ENCODE results near the gene ASCC1. TPM values are rescaled to one million over a fixed set of nuclear protein-coding genes. Genes with fewer than 3 reads are reported as not detected.

ASCC1 gene
- total and polyA plus RNA-seq, 2 of the 13 experiments (the other 11 are each of a cell fraction or from before 2014, with no cell fraction given), result 21.6 to 30.1 TPM

GRCh38 chr10:72098301-72098835 is 117.7 kb downstream of the ASCC1 start (continued):
- TF ChIP-seq ZHX1 (CRISPR knock-in tag; IDR thresholded peaks at IDR 0.05; ENCODE audit: low read depth), result no peak
- no peak for TF ChIP-seq GTF3A (CRISPR knock-in tag; conservative IDR thresholded peaks at IDR 0.05)
- TF ChIP-seq, protein P1, sequence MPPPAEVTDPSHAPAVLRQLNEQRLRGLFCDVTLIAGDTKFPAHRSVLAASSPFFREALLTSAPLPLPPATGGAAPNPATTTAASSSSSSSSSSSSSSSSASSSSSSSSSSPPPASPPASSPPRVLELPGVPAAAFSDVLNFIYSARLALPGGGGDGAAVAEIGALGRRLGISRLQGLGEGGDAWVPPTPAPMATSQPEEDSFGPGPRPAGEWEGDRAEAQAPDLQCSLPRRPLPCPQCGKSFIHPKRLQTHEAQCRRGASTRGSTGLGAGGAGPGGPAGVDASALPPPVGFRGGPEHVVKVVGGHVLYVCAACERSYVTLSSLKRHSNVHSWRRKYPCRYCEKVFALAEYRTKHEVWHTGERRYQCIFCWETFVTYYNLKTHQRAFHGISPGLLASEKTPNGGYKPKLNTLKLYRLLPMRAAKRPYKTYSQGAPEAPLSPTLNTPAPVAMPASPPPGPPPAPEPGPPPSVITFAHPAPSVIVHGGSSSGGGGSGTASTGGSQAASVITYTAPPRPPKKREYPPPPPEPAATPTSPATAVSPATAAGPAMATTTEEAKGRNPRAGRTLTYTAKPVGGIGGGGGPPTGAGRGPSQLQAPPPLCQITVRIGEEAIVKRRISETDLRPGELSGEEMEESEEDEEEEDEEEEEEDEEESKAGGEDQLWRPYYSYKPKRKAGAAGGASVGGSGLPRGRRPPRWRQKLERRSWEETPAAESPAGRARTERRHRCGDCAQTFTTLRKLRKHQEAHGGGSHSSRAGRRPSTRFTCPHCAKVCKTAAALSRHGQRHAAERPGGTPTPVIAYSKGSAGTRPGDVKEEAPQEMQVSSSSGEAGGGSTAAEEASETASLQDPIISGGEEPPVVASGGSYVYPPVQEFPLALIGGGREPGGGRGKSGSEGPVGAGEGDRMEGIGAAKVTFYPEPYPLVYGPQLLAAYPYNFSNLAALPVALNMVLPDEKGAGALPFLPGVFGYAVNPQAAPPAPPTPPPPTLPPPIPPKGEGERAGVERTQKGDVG (CRISPR knock-in tag; IDR thresholded peaks at IDR 0.05; ENCODE audit: borderline replicate concordance), result no peak
- TF ChIP-seq, protein P2, sequence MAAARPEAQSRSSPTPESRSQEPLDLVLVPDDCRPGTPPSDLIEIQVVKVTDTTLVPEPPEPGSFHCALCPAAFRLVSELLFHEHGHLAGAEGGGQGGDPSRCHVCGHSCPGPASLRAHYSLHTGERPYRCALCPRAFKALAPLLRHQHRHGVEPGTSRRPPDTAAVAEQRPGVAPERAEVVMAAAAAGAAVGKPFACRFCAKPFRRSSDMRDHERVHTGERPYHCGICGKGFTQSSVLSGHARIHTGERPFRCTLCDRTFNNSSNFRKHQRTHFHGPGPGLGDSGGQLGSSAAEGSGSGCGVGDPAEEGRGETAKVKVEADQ (CRISPR knock-in tag; IDR thresholded peaks at IDR 0.05; ENCODE audit: borderline replicate concordance), result no peak
- TF ChIP-seq, protein P3, sequence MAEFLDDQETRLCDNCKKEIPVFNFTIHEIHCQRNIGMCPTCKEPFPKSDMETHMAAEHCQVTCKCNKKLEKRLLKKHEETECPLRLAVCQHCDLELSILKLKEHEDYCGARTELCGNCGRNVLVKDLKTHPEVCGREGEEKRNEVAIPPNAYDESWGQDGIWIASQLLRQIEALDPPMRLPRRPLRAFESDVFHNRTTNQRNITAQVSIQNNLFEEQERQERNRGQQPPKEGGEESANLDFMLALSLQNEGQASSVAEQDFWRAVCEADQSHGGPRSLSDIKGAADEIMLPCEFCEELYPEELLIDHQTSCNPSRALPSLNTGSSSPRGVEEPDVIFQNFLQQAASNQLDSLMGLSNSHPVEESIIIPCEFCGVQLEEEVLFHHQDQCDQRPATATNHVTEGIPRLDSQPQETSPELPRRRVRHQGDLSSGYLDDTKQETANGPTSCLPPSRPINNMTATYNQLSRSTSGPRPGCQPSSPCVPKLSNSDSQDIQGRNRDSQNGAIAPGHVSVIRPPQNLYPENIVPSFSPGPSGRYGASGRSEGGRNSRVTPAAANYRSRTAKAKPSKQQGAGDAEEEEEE (CRISPR knock-in tag; IDR thresholded peaks at IDR 0.05; ENCODE audit: borderline replicate concordance), result no peak
- peak; percentile 99 for TF ChIP-seq ZNF770 (CRISPR knock-in tag; IDR thresholded peaks at IDR 0.05)
- no peak for TF ChIP-seq EZH2 (conservative IDR thresholded peaks at IDR 0.05; ENCODE audit: low read depth, low read length)
- TF ChIP-seq NR1H2 (CRISPR knock-in tag; IDR thresholded peaks at IDR 0.05; ENCODE audit: borderline replicate concordance, low read depth), result 0 out of 2 replicates have a peak, but pooled peaks have one; percentile 60
- TF ChIP-seq NR2F6 (IDR thresholded peaks at IDR 0.05), result peak; percentile 96
- peak; percentile 94 for TF ChIP-seq NR2F6 (CRISPR knock-in tag; IDR thresholded peaks at IDR 0.05)
- TF ChIP-seq ZFP36L2 (CRISPR knock-in tag; IDR thresholded peaks at IDR 0.05), result no peak
- TF ChIP-seq, protein P4, sequence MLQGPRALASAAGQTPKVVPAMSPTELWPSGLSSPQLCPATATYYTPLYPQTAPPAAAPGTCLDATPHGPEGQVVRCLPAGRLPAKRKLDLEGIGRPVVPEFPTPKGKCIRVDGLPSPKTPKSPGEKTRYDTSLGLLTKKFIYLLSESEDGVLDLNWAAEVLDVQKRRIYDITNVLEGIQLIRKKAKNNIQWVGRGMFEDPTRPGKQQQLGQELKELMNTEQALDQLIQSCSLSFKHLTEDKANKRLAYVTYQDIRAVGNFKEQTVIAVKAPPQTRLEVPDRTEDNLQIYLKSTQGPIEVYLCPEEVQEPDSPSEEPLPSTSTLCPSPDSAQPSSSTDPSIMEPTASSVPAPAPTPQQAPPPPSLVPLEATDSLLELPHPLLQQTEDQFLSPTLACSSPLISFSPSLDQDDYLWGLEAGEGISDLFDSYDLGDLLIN (CRISPR knock-in tag; IDR thresholded peaks at IDR 0.05; ENCODE audit: borderline replicate concordance), result no peak
- peak; percentile 94 for TF ChIP-seq HDAC2 (CRISPR knock-in tag; IDR thresholded peaks at IDR 0.05)
- peak; percentile 94 for TF ChIP-seq PPARG (CRISPR knock-in tag; conservative IDR thresholded peaks at IDR 0.05)
- no peak for TF ChIP-seq ZNF740 (CRISPR knock-in tag; IDR thresholded peaks at IDR 0.05)
- TF ChIP-seq MXD4 (CRISPR knock-in tag; IDR thresholded peaks at IDR 0.05), result peak; percentile 40; the same call in 1 of the 2 replicates

Data from HepG2 (cell line).